ENCODE measurements around the gene VWA5B1. TPM values are rescaled to one million over a fixed set of nuclear protein-coding genes. Genes with fewer than 3 reads are reported as not detected.
A peak's percentile ranks its signal among the peaks of the same experiment; 100 is the strongest.
"Not testable (repeated sequence)": the region's sequence is repeated elsewhere in the genome, so short reads cannot be mapped to it uniquely, and the experiment has no call there.

The VWA5B1 gene
- total and polyA plus RNA-seq, 9 donors, result 0.04 to 0.65 (median 0.26) TPM

GRCh38 chr1:20265250-20265649 is 25.4 kb upstream of the VWA5B1 start:
- Histone ChIP-seq H3K9me3 (replicated peaks; ENCODE audit: control insufficient read depth, low read depth, low read length) (no peaks in the 10 kb centered on the region), H3K27ac (ENCODE audit: low read length) (peak overlapping the region; percentile 32), H3K4me3 (ENCODE audit: low read length) (no peak overlapping the region), H3K4me1 (ENCODE audit: control insufficient read depth, insufficient read depth, low read length) (peaks cover 15% of the 10 kb centered on the region), H3K36me3 (ENCODE audit: control insufficient read depth, insufficient read depth, low read length) (no peaks in the 10 kb centered on the region), H3K27me3 (ENCODE audit: control insufficient read depth, insufficient read depth, low read length) (peaks cover 5% of the 10 kb centered on the region)
- WGBS (ENCODE audit: insufficient coverage), result 0% methylated on average over 1 of the region's 4 CpGs
- DNase-seq, result peak; percentile 48

- 20% methylated on average over 3 of the region's 8 CpGs for WGBS (ENCODE audit: insufficient coverage)
Observed at GRCh38 chr1:20266141-20266540, 24.5 kb upstream of the VWA5B1 start.

GRCh38 chr1:20266642-20267041 is 24.0 kb upstream of the VWA5B1 start:
- Histone ChIP-seq H3K27me3 (ENCODE audit: control insufficient read depth, insufficient read depth, low read length) (peaks cover 3% of the 10 kb centered on the region), H3K27ac (ENCODE audit: low read length) (no peak overlapping the region), H3K36me3 (ENCODE audit: control insufficient read depth, insufficient read depth, low read length) (no peaks in the 10 kb centered on the region), H3K4me3 (ENCODE audit: low read length) (no peak overlapping the region), H3K4me1 (ENCODE audit: control insufficient read depth, insufficient read depth, low read length) (peaks cover 10% of the 10 kb centered on the region), H3K9me3 (replicated peaks; ENCODE audit: control insufficient read depth, low read depth, low read length) (no peaks in the 10 kb centered on the region)
- WGBS (ENCODE audit: insufficient coverage), result 67% methylated on average over 6 of the region's 6 CpGs
- no peak for DNase-seq

More at GRCh38 chr1:20266141-20266540, 24.5 kb upstream of the VWA5B1 start:
- H3K27me3 ChIP-seq (ENCODE audit: control insufficient read depth, insufficient read depth, low read length), result peaks cover 5% of the 10 kb centered on the region
- no peaks in the 10 kb centered on the region for H3K9me3 ChIP-seq (replicated peaks; ENCODE audit: control insufficient read depth, low read depth, low read length)
- no peak overlapping the region for H3K4me3 ChIP-seq (ENCODE audit: low read length)
- no peak overlapping the region for H3K27ac ChIP-seq (ENCODE audit: low read length)
- DNase-seq, result no peak
- peaks cover 13% of the 10 kb centered on the region for H3K4me1 ChIP-seq (ENCODE audit: control insufficient read depth, insufficient read depth, low read length)
- no peaks in the 10 kb centered on the region for H3K36me3 ChIP-seq (ENCODE audit: control insufficient read depth, insufficient read depth, low read length)

GRCh38 chr1:20271498-20272400 is 18.9 kb upstream of the VWA5B1 start:
- DNase-seq, result no peak
- Histone ChIP-seq H3K27ac (ENCODE audit: low read length) (no peak overlapping the region), H3K4me3 (ENCODE audit: low read length) (no peak overlapping the region), H3K4me1 (ENCODE audit: control insufficient read depth, insufficient read depth, low read length) (no peaks in the 10 kb centered on the region), H3K9me3 (replicated peaks; ENCODE audit: control insufficient read depth, low read depth, low read length) (no peaks in the 10 kb centered on the region), H3K27me3 (ENCODE audit: control insufficient read depth, insufficient read depth, low read length) (peaks cover 2% of the 10 kb centered on the region), H3K36me3 (ENCODE audit: control insufficient read depth, insufficient read depth, low read length) (no peaks in the 10 kb centered on the region)
- WGBS (ENCODE audit: insufficient coverage), result 60% methylated on average over 7 of the region's 11 CpGs

GRCh38 chr1:20273716-20274115 is 17.0 kb upstream of the VWA5B1 start:
- H3K9me3 ChIP-seq (replicated peaks; ENCODE audit: control insufficient read depth, low read depth, low read length); H3K4me1 ChIP-seq (ENCODE audit: control insufficient read depth, insufficient read depth, low read length); H3K27ac ChIP-seq (ENCODE audit: low read length); H3K36me3 ChIP-seq (ENCODE audit: control insufficient read depth, insufficient read depth, low read length); DNase-seq; H3K4me3 ChIP-seq (ENCODE audit: low read length); H3K27me3 ChIP-seq (ENCODE audit: control insufficient read depth, insufficient read depth, low read length): not testable (repeated sequence)

GRCh38 chr1:20275319-20275925 is 15.3 kb upstream of the VWA5B1 start:
- Histone ChIP-seq H3K27ac (ENCODE audit: low read length) (no peak overlapping the region), H3K27me3 (ENCODE audit: control insufficient read depth, insufficient read depth, low read length) (peaks cover 4% of the 10 kb centered on the region)

GRCh38 chr1:20276485-20277159 is 14.1 kb upstream of the VWA5B1 start:
- no peak overlapping the region for H3K27ac ChIP-seq (ENCODE audit: low read length)
- WGBS (ENCODE audit: insufficient coverage), result 77% methylated on average over 10 of the region's 12 CpGs
- H3K36me3 ChIP-seq (ENCODE audit: control insufficient read depth, insufficient read depth, low read length), result no peaks in the 10 kb centered on the region
- H3K4me1 ChIP-seq (ENCODE audit: control insufficient read depth, insufficient read depth, low read length), result peaks cover 5% of the 10 kb centered on the region
- no peak overlapping the region for H3K4me3 ChIP-seq (ENCODE audit: low read length)
- no peak for DNase-seq
- H3K9me3 ChIP-seq (replicated peaks; ENCODE audit: control insufficient read depth, low read depth, low read length), result no peaks in the 10 kb centered on the region
- peaks cover 4% of the 10 kb centered on the region for H3K27me3 ChIP-seq (ENCODE audit: control insufficient read depth, insufficient read depth, low read length)

More at GRCh38 chr1:20275319-20275925, 15.3 kb upstream of the VWA5B1 start:
- peak; percentile 14 for DNase-seq
- H3K9me3 ChIP-seq (replicated peaks; ENCODE audit: control insufficient read depth, low read depth, low read length), result no peaks in the 10 kb centered on the region
- 23% methylated on average over 6 of the region's 7 CpGs for WGBS (ENCODE audit: insufficient coverage)
- no peaks in the 10 kb centered on the region for H3K4me1 ChIP-seq (ENCODE audit: control insufficient read depth, insufficient read depth, low read length)
- no peaks in the 10 kb centered on the region for H3K36me3 ChIP-seq (ENCODE audit: control insufficient read depth, insufficient read depth, low read length)
- H3K4me3 ChIP-seq (ENCODE audit: low read length), result no peak overlapping the region

GRCh38 chr1:20278692-20279130 is 12.0 kb upstream of the VWA5B1 start:
- Histone ChIP-seq H3K36me3 (ENCODE audit: control insufficient read depth, insufficient read depth, low read length) (no peaks in the 10 kb centered on the region), H3K27me3 (ENCODE audit: control insufficient read depth, insufficient read depth, low read length) (peaks cover 4% of the 10 kb centered on the region), H3K4me1 (ENCODE audit: control insufficient read depth, insufficient read depth, low read length) (peaks cover 19% of the 10 kb centered on the region), H3K27ac (ENCODE audit: low read length) (no peak overlapping the region), H3K9me3 (replicated peaks; ENCODE audit: control insufficient read depth, low read depth, low read length) (no peaks in the 10 kb centered on the region), H3K4me3 (ENCODE audit: low read length) (no peak overlapping the region)
- WGBS (ENCODE audit: insufficient coverage), result no CpG with 5 or more reads among the region's 4 CpGs
- no peak for DNase-seq

GRCh38 chr1:20279509-20279908 is 11.2 kb upstream of the VWA5B1 start:
- Histone ChIP-seq H3K27me3 (ENCODE audit: control insufficient read depth, insufficient read depth, low read length) (peaks cover 4% of the 10 kb centered on the region), H3K36me3 (ENCODE audit: control insufficient read depth, insufficient read depth, low read length) (no peaks in the 10 kb centered on the region), H3K4me3 (ENCODE audit: low read length) (no peak overlapping the region), H3K27ac (ENCODE audit: low read length) (no peak overlapping the region), H3K4me1 (ENCODE audit: control insufficient read depth, insufficient read depth, low read length) (peaks cover 19% of the 10 kb centered on the region), H3K9me3 (replicated peaks; ENCODE audit: control insufficient read depth, low read depth, low read length) (no peaks in the 10 kb centered on the region)
- no peak for DNase-seq
- WGBS (ENCODE audit: insufficient coverage), result 53% methylated on average over 4 of the region's 7 CpGs

- H3K4me1 ChIP-seq (ENCODE audit: control insufficient read depth, insufficient read depth, low read length), result peaks cover 19% of the 10 kb centered on the region
- no peak overlapping the region for H3K4me3 ChIP-seq (ENCODE audit: low read length)
- no peaks in the 10 kb centered on the region for H3K9me3 ChIP-seq (replicated peaks; ENCODE audit: control insufficient read depth, low read depth, low read length)
- peaks cover 4% of the 10 kb centered on the region for H3K27me3 ChIP-seq (ENCODE audit: control insufficient read depth, insufficient read depth, low read length)
- no peaks in the 10 kb centered on the region for H3K36me3 ChIP-seq (ENCODE audit: control insufficient read depth, insufficient read depth, low read length)
- no CpG with 5 or more reads among the region's 1 CpG for WGBS (ENCODE audit: insufficient coverage)
- H3K27ac ChIP-seq (ENCODE audit: low read length), result no peak overlapping the region
- DNase-seq, result no peak
Observed at GRCh38 chr1:20280341-20280740, 10.3 kb upstream of the VWA5B1 start.
